ES-I3 (cell line): ENCODE measurements around the gene LRMDA.

Experiments used
- H3K36me3 ChIP-seq: 2 replicates; pipeline ENCODE4 v1.6.1; 2013; ENCODE audit warnings: mild to moderate bottlenecking, low read length, control low read depth, moderate library complexity; ENCODE audit not compliant: insufficient read depth
- H3K4me1 ChIP-seq: 2 replicates; pipeline ENCODE4 v1.6.1; 2013; ENCODE audit warnings: mild to moderate bottlenecking, control low read depth, low read length; ENCODE audit not compliant: insufficient read depth
- H3K9ac ChIP-seq: 2 replicates; pipeline ENCODE4 v1.6.1; 2013; ENCODE audit warnings: low read depth, mild to moderate bottlenecking, low read length, moderate library complexity
- H3K9me3 ChIP-seq: 2 replicates; pipeline ENCODE4 v1.6.1; 2013; ENCODE audit warnings: mild to moderate bottlenecking, low read length, moderate library complexity; ENCODE audit not compliant: control insufficient read depth, insufficient read depth

LRMDA gene

GRCh38 chr10:76285515-76285914 is 854.1 kb downstream of the LRMDA start:
- H3K9me3 ChIP-seq: peaks cover 4% of the 10 kb centered on the region
- H3K4me1 ChIP-seq: no peaks in the 10 kb centered on the region
- no peak overlapping the region for H3K9ac ChIP-seq
- no peaks in the 10 kb centered on the region for H3K36me3 ChIP-seq

DNA sequence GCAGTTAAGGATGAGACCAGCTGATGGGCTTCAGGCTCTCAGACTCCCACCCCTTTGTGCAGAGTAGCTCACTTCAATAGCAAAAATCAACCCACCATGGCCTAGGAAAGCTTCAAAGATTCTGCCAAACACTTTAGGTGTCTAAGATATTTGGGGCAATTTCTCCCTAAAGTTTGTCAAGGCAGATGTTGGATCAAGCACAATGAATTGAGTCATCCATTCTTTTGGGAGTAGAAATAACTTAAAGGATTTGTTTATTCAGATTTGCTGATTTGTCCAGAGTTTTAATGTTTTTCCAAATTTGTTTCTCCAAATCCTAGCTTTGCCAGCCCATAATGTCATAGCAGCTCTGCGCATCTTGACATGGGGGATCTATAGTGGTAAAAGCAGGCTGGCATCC is 855.1 kb downstream of the LRMDA start:
- no peak overlapping the region for H3K9ac ChIP-seq
- H3K4me1 ChIP-seq: no peaks in the 10 kb centered on the region
- peaks cover 4% of the 10 kb centered on the region for H3K9me3 ChIP-seq
- no peaks in the 10 kb centered on the region for H3K36me3 ChIP-seq

- H3K36me3 ChIP-seq: no peaks in the 10 kb centered on the region
- peaks cover 4% of the 10 kb centered on the region for H3K9me3 ChIP-seq
- no peaks in the 10 kb centered on the region for H3K4me1 ChIP-seq
- H3K9ac ChIP-seq: no peak overlapping the region
Measured at GRCh38 chr10:76287856-76288255, 856.4 kb downstream of the LRMDA start.

- Histone ChIP-seq H3K9me3 (no peaks in the 10 kb centered on the region), H3K4me1 (no peaks in the 10 kb centered on the region), H3K9ac (no peak overlapping the region)
Measured at GRCh38 chr10:76291175-76291574, 859.8 kb downstream of the LRMDA start.

GRCh38 chr10:76291885-76292284 is 860.5 kb downstream of the LRMDA start:
- no peak overlapping the region for H3K9ac ChIP-seq
- H3K4me1 ChIP-seq: no peaks in the 10 kb centered on the region
- no peaks in the 10 kb centered on the region for H3K36me3 ChIP-seq
- no peaks in the 10 kb centered on the region for H3K9me3 ChIP-seq

More at GRCh38 chr10:76291175-76291574, 859.8 kb downstream of the LRMDA start:
- no peaks in the 10 kb centered on the region for H3K36me3 ChIP-seq

DNA sequence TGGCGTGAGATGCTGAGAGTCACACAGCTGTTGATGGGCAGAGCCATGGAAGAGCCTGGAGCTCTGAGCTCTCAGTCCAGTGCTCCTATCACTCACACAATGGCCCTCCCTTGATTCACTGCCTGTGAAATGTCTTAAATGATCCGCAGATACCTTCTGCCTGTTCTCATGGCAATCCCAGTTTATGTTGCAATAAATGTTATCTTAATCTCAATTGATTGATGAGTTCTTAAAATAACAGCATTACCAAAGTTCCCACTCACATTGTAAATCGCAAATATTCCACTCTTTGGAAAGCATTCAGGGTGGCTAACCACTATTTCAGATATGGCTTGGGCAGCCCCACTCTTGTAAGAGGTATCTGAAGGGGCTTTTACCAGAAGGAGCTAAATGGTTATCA is 865.5 kb downstream of the LRMDA start:
- Histone ChIP-seq H3K36me3 (no peaks in the 10 kb centered on the region), H3K9ac (no peak overlapping the region), H3K4me1 (0 out of 2 replicates have a peak, but pooled peaks cover 4% of the 10 kb centered on the region), H3K9me3 (no peaks in the 10 kb centered on the region)

DNA sequence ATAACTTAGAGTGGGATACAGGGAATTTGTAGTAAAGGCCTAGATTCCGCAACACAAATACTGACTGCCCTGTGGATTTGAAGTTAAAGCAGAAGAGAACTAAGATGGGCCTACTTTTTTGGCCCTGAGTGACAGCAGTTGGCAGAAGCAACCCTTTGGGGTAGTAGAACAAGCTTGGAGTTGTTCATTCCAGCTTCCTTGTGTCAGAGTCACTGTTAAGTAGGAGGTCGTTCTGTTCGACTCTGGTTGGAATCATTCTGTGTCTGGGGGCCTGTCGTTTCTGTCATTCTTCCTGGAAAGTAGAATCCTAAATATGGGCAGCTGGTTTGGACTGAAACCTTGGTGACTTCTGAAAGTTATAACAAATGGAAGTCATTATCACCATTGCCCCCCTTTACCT is 865.9 kb downstream of the LRMDA start:
- H3K36me3 ChIP-seq: no peaks in the 10 kb centered on the region
- 0 out of 2 replicates have a peak, but pooled peaks cover 4% of the 10 kb centered on the region for H3K4me1 ChIP-seq
- no peak overlapping the region for H3K9ac ChIP-seq
- H3K9me3 ChIP-seq: 0 out of 2 replicates have a peak, but pooled peaks cover 4% of the 10 kb centered on the region

DNA sequence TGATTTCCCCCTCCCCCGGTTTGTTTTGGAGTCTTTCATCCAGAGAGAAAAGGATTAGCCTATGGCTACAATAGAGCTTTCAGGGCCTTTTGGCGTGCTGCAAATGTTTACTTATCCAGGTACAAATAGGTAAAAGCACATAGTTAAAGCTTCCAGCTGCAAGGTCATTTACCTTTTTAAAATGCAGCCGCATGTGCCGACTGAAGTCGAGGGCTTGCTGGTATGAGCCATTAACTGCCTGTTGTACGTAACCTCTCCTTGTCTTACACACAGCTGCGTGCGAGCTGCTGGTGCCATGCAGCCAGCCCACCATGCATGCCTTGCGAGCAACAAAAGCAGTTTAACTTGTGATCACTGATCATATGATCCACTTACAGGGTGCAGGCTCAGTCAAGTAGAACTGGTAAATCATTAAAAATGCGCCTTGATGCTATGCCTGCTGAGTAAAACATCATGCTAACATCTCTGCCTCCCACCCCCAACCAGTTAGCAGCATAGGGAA is 866.4 kb downstream of the LRMDA start:
- Histone ChIP-seq H3K9me3 (0 out of 2 replicates have a peak, but pooled peaks cover 4% of the 10 kb centered on the region), H3K4me1 (0 out of 2 replicates have a peak, but pooled peaks cover 4% of the 10 kb centered on the region), H3K36me3 (no peaks in the 10 kb centered on the region), H3K9ac (no peak overlapping the region)

- Histone ChIP-seq H3K4me1 (0 out of 2 replicates have a peak, but pooled peaks cover 6% of the 10 kb centered on the region), H3K36me3 (no peaks in the 10 kb centered on the region), H3K9ac (no peak overlapping the region), H3K9me3 (0 out of 2 replicates have a peak, but pooled peaks cover 4% of the 10 kb centered on the region)
Measured at GRCh38 chr10:76298329-76298728, 866.9 kb downstream of the LRMDA start.

GRCh38 chr10:76299501-76299900 is 868.1 kb downstream of the LRMDA start:
- 0 out of 2 replicates have a peak, but pooled peaks cover 4% of the 10 kb centered on the region for H3K9me3 ChIP-seq
- H3K9ac ChIP-seq: no peak overlapping the region
- no peaks in the 10 kb centered on the region for H3K36me3 ChIP-seq
- peaks cover 14% of the 10 kb centered on the region; the same call in 1 of the 2 replicates for H3K4me1 ChIP-seq

DNA sequence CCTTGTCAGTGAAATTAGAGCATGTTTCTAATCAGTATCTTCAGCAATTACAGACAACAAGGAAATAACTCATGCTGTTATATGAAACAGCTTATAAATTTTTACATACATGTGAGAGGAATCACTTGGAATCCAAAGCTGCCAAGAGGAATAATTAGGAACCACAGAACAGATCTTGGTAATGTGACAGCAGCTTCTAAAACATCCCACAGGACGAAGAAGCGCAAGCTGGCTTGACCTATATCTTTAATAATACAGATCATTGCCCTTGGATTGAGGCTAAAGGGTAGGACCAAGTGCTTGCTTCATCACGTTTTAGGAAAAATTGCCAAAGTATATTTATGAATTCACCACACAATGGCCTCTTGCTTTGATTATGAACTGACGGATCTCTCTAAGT is 869.8 kb downstream of the LRMDA start:
- Histone ChIP-seq H3K36me3 (no peaks in the 10 kb centered on the region), H3K9ac (no peak overlapping the region), H3K9me3 (0 out of 2 replicates have a peak, but pooled peaks cover 4% of the 10 kb centered on the region), H3K4me1 (peaks cover 14% of the 10 kb centered on the region; the same call in 1 of the 2 replicates)

GRCh38 chr10:76301950-76302349 is 870.5 kb downstream of the LRMDA start:
- Histone ChIP-seq H3K36me3 (no peaks in the 10 kb centered on the region), H3K4me1 (peaks cover 14% of the 10 kb centered on the region; the same call in 1 of the 2 replicates), H3K9ac (no peak overlapping the region), H3K9me3 (0 out of 2 replicates have a peak, but pooled peaks cover 4% of the 10 kb centered on the region)

- no peak overlapping the region for H3K9ac ChIP-seq
- no peaks in the 10 kb centered on the region for H3K36me3 ChIP-seq
- peaks cover 14% of the 10 kb centered on the region; the same call in 1 of the 2 replicates for H3K4me1 ChIP-seq
- H3K9me3 ChIP-seq: 0 out of 2 replicates have a peak, but pooled peaks cover 4% of the 10 kb centered on the region
Measured at GRCh38 chr10:76302481-76302880, 871.1 kb downstream of the LRMDA start.

DNA sequence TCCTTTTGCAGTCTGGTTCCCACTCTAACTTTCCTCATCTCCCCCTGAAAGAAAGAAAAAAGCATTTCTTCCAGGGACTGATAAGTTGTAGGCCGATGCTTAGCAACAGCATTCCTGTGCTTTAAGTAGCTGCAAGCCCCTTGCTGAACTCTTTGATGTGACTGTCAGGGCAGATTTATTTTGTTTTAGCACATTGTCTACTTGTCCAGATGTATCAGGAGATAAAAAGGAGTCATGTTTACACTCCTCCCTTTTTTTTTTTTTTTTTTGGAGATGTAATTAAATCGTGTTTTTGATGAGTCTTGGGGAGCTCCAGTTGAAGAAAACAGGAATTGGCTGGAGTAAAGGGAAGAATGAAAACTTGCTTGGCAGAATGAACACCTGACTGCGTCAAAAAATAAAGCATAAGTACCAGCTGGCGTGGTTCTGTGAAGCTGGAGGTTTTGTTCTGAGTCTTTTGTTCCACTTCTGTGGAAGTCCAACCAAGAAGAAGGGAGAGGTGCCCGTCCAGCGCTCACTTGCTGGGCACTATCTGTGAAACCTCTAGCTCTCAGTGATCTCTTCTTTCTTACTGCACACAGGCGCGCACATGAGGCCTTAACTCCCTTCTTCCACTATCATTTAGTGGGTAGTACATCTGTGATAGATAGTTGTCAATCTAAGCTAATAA is 871.7 kb downstream of the LRMDA start:
- Histone ChIP-seq H3K9ac (no peak overlapping the region), H3K4me1 (peaks cover 14% of the 10 kb centered on the region; the same call in 1 of the 2 replicates), H3K9me3 (0 out of 2 replicates have a peak, but pooled peaks cover 4% of the 10 kb centered on the region), H3K36me3 (no peaks in the 10 kb centered on the region)
